IMR-90 (cell line): ENCODE measurements around the gene SHROOM1. TPM values are rescaled to one million over a fixed set of nuclear protein-coding genes. Genes with fewer than 3 reads are reported as not detected.

Experiments
- ATAC-seq: fragments of 200-7000 bp; cut with Tn5 transposase; 2 replicates; pipeline ENCODE4 v1.9.1; 2020; ENCODE audit warnings: low read depth, mild to moderate bottlenecking, moderate library complexity
- BruUV-seq: library from RNA; stranded (reverse); fragments of 400-500 nt; replicated peaks from 2 replicates; lab custom pipeline; 2021; lab: Mats Ljungman, UMichigan
- CTCF ChIA-PET: fragments of 300-600 bp; formaldehyde crosslinking; extraction: SDS; loops from one replicate; lab custom pipeline; 2021; ENCODE audit warnings: antibody characterized with exemption; lab: Yijun Ruan, JAX
- POLR2A ChIA-PET: fragments of 300-600 bp; sonication (Branson Sonifier 250); formaldehyde crosslinking; loops from one replicate; lab custom pipeline; 2022; ENCODE audit warnings: antibody characterized with exemption; ENCODE audit not compliant: unreplicated experiment; lab: Charles Lee
- DNase-seq: peaks from one replicate; pipeline ENCODE4 v3.0.0; 2013
- H2AFZ ChIP-seq: replicated peaks from 2 replicates; pipeline ENCODE3; 2013; ENCODE audit warnings: low read length, mild to moderate bottlenecking; ENCODE audit not compliant: poor library complexity
- H2AK5ac ChIP-seq: 2 replicates; pipeline ENCODE4 v1.6.1; 2013; ENCODE audit warnings: low read depth, low read length, inconsistent platforms
- H2AK9ac ChIP-seq: replicated peaks from 2 replicates; pipeline ENCODE3; 2013; ENCODE audit warnings: mild to moderate bottlenecking, low read depth, low read length, moderate library complexity; ENCODE audit not compliant: poor library complexity
- H2BK120ac ChIP-seq: 2 replicates; pipeline ENCODE4 v1.6.1; 2013; ENCODE audit warnings: low read depth, low read length, inconsistent platforms
- H2BK15ac ChIP-seq: 3 replicates; pipeline ENCODE4 v1.6.1; 2013; ENCODE audit warnings: low read depth, low read length, inconsistent platforms
- H2BK20ac ChIP-seq: 2 replicates; pipeline ENCODE4 v1.6.1; 2013; ENCODE audit warnings: low read depth, mild to moderate bottlenecking, inconsistent platforms, low read length, moderate library complexity
- H2BK5ac ChIP-seq: 2 replicates; pipeline ENCODE4 v1.6.1; 2013; ENCODE audit warnings: mild to moderate bottlenecking, low read depth, low read length, inconsistent platforms; ENCODE audit not compliant: poor library complexity, severe bottlenecking
- H3K14ac ChIP-seq: replicated peaks from 2 replicates; pipeline ENCODE4 v1.6.1; 2013; ENCODE audit warnings: low read depth, low read length, inconsistent platforms
- H3K18ac ChIP-seq: 2 replicates; pipeline ENCODE4 v1.6.1; 2013; ENCODE audit warnings: low read depth, low read length, control low read depth
- H3K23ac ChIP-seq: 2 replicates; pipeline ENCODE4 v1.6.1; 2013; ENCODE audit warnings: low read depth, low read length, inconsistent platforms
- H3K27ac ChIP-seq: 2 replicates; pipeline ENCODE4 v1.5.1; 2013; ENCODE audit warnings: mild to moderate bottlenecking, control low read depth, low read length; ENCODE audit not compliant: insufficient read depth
- H3K27me3 ChIP-seq: 2 replicates; pipeline ENCODE4 v1.6.1; 2013; ENCODE audit warnings: low read length; ENCODE audit not compliant: control insufficient read depth, insufficient read depth
- H3K36me3 ChIP-seq: 2 replicates; pipeline ENCODE4 v1.6.1; 2013; ENCODE audit warnings: low read length, mixed read lengths; ENCODE audit not compliant: control insufficient read depth, insufficient read depth
- H3K4ac ChIP-seq: 2 replicates; pipeline ENCODE4 v1.6.1; 2013; ENCODE audit warnings: low read depth, low read length, inconsistent platforms
- H3K4me1 ChIP-seq: 2 replicates; pipeline ENCODE4 v1.6.1; 2013; ENCODE audit warnings: low read length, mixed read lengths; ENCODE audit not compliant: control insufficient read depth, insufficient read depth
- H3K4me2 ChIP-seq: 2 replicates; pipeline ENCODE4 v1.6.1; 2013; ENCODE audit warnings: low read depth, mild to moderate bottlenecking, control low read depth, low read length, moderate library complexity
- H3K4me3 ChIP-seq: 2 replicates; pipeline ENCODE4 v1.5.1; 2013; ENCODE audit warnings: low read depth, mild to moderate bottlenecking, control low read depth, low read length, moderate library complexity; ENCODE audit not compliant: insufficient read depth
- H3K56ac ChIP-seq: 2 replicates; pipeline ENCODE4 v1.6.1; 2013; ENCODE audit warnings: low read length, inconsistent platforms; ENCODE audit not compliant: insufficient read depth; ENCODE audit errors: extremely low read depth
- H3K79me1 ChIP-seq, 2 experiments: 2 replicates each; pipeline ENCODE4 v1.6.1; 2013; ENCODE audit warnings: low read length in 2 of 2, inconsistent platforms in 1 of 2, low read depth in 1 of 2
- H3K9ac ChIP-seq: 2 replicates; pipeline ENCODE4 v1.6.1; 2013; ENCODE audit warnings: low read depth, low read length, control low read depth
- H3K9me1 ChIP-seq: 2 replicates; pipeline ENCODE4 v1.6.1; 2013; ENCODE audit warnings: low read length, inconsistent platforms; ENCODE audit not compliant: insufficient read depth
- H3K9me3 ChIP-seq: 2 replicates; pipeline ENCODE4 v1.6.1; 2013; ENCODE audit warnings: low read length; ENCODE audit not compliant: control insufficient read depth, insufficient read depth
- H4K20me1 ChIP-seq: 2 replicates; pipeline ENCODE4 v1.6.1; 2013; ENCODE audit warnings: low read length, inconsistent platforms; ENCODE audit not compliant: insufficient read depth
- H4K5ac ChIP-seq: 2 replicates; pipeline ENCODE4 v1.6.1; 2013; ENCODE audit warnings: mild to moderate bottlenecking, low read depth, low read length, control low read depth
- H4K8ac ChIP-seq, 2 experiments: 2 replicates each; pipeline ENCODE4 v1.6.1; 2013; ENCODE audit warnings: low read depth in 2 of 2, low read length in 2 of 2, control low read depth in 1 of 2, inconsistent platforms in 1 of 2
- H4K91ac ChIP-seq: 2 replicates; pipeline ENCODE4 v1.6.1; 2013; ENCODE audit warnings: low read depth, low read length, inconsistent platforms; ENCODE audit not compliant: insufficient read depth
- BHLHE40 ChIP-seq: fragments of 150-350 bp; IDR thresholded peaks from 2 replicates; pipeline ENCODE4 v1.6.1; 2016; ENCODE audit warnings: mild to moderate bottlenecking, low read depth, low read length
- CEBPB ChIP-seq: IDR thresholded peaks from 2 replicates; pipeline ENCODE4 v1.6.1; 2012; ENCODE audit warnings: low read depth, low read length, improper control_type of control experiment
- CTCF ChIP-seq: conservative IDR thresholded peaks from 2 replicates; pipeline ENCODE4 v1.5.1; 2012; ENCODE audit warnings: mild to moderate bottlenecking, low read depth, low read length, improper control_type of control experiment
- ELK1 ChIP-seq: fragments of 150-350 bp; IDR thresholded peaks from 2 replicates; pipeline ENCODE4 v1.6.1; 2016; ENCODE audit warnings: low read depth, mild to moderate bottlenecking, low read length, moderate library complexity, borderline replicate concordance
- FOS ChIP-seq: fragments of 150-350 bp; IDR thresholded peaks from 2 replicates; pipeline ENCODE4 v1.6.1; 2016; ENCODE audit warnings: low read depth, low read length
- MAZ ChIP-seq: IDR thresholded peaks from 2 replicates; pipeline ENCODE4 v1.6.1; 2012; ENCODE audit warnings: low read depth, mild to moderate bottlenecking, low read length, improper control_type of control experiment, moderate library complexity, borderline replicate concordance
- NFE2L2 ChIP-seq: fragments of 150-350 bp; IDR thresholded peaks from 2 replicates; pipeline ENCODE4 v1.6.1; 2016; ENCODE audit warnings: low read depth, mild to moderate bottlenecking, low read length
- POLR2A ChIP-seq: IDR thresholded peaks from 2 replicates; pipeline ENCODE4 v1.6.1; 2012; ENCODE audit warnings: mild to moderate bottlenecking, low read depth, low read length
- RAD21 ChIP-seq: IDR thresholded peaks from 2 replicates; pipeline ENCODE4 v1.6.1; 2012; ENCODE audit warnings: low read length, improper control_type of control experiment
- RCOR1 ChIP-seq: IDR thresholded peaks from 2 replicates; pipeline ENCODE4 v1.6.1; 2012; ENCODE audit warnings: mild to moderate bottlenecking, low read length, improper control_type of control experiment; ENCODE audit not compliant: insufficient replicate concordance
- RFX5 ChIP-seq: IDR thresholded peaks from 2 replicates; pipeline ENCODE4 v1.8.0; 2012; ENCODE audit warnings: low read depth, mild to moderate bottlenecking, low read length, moderate library complexity
- SMC3 ChIP-seq: fragments of 150-350 bp; IDR thresholded peaks from 2 replicates; pipeline ENCODE4 v1.6.1; 2016; ENCODE audit warnings: low read depth, mild to moderate bottlenecking, antibody characterized with exemption, low read length, moderate library complexity
- USF2 ChIP-seq: fragments of 150-350 bp; IDR thresholded peaks from 2 replicates; pipeline ENCODE4 v1.6.1; 2017; ENCODE audit warnings: mild to moderate bottlenecking, antibody characterized with exemption, low read length, low read depth
- WGBS, 2 experiments: methylation state at CpG; one replicate each; pipeline versions ENCODE4 v1.1.5 to v1.1.7; 2013; ENCODE audit warnings: missing lambda C conversion rate in 2 of 2; ENCODE audit not compliant: insufficient read length in 1 of 2; ENCODE audit errors: extremely low coverage in 2 of 2; 5-methylcytosine and 5-hydroxymethylcytosine counted together
- dilution Hi-C: fragments of 300-500 bp; cut with HindIII; formaldehyde crosslinking; loops from one replicate; pipeline ENCODE4 v1.14.3; 2018; ENCODE audit warnings: low sequenced_read_pairs; ENCODE audit not compliant: unreplicated experiment
- in situ Hi-C: fragments of 300-500 bp; cut with MboI; formaldehyde crosslinking; loops from 3 replicates; pipeline ENCODE4 v1.14.3; 2019; ENCODE audit warnings: low sequenced_read_pairs, inconsistent platforms, mixed read lengths
- intact Hi-C: fragments of 100-400 bp; cut with micrococcal nuclease; formaldehyde crosslinking; loops from 2 replicates; pipeline ENCODE4 v1.10.0; 2022
- polyA plus RNA-seq, 3 experiments: library from polyadenylated mRNA; depleted of rRNA; stranded (reverse); fragments of >200 nt; gene quantifications; 2 replicates each; pipeline ENCODE4 v1.2.3, GENCODE V29; 2012; ENCODE audit warnings: low replicate concordance in 1 of 3
- total RNA-seq: library from RNA; depleted of rRNA; stranded (reverse); fragments of >200 nt; gene quantifications from 2 replicates; pipeline ENCODE4 v1.2.3, GENCODE V29; 2012

SHROOM1 gene
- total and polyA plus RNA-seq, 2 of the 4 experiments (the other 2 are of a cell fraction): 1.4 to 6.3 TPM

GRCh38 chr5:132781029-132781428, 49.4 kb downstream of the SHROOM1 start:
- Histone ChIP-seq H3K4me2 (no peak overlapping the region), H2BK15ac (no peak overlapping the region), H3K9ac (no peak overlapping the region), H2BK20ac (no peak overlapping the region), H2AK5ac (no peak overlapping the region), H2AK9ac (no peak overlapping the region), H2BK120ac (peak overlapping the region; percentile 56; the same call in 1 of the 2 replicates), H4K5ac (no peak overlapping the region), H3K56ac (no peak overlapping the region), H3K14ac (no peak overlapping the region), H4K8ac (no peak overlapping the region), H3K36me3 (no peaks in the 10 kb centered on the region), H2BK5ac (no peak overlapping the region), H3K79me1 (peaks cover 0 to 18% of the 10 kb centered on the region in 2 experiments; a peak in 2 of 4 replicates), H3K27me3 (no peaks in the 10 kb centered on the region), H4K91ac (no peak overlapping the region), H3K4me1 (peaks cover 14% of the 10 kb centered on the region), H2AFZ (no peak overlapping the region), H3K9me1 (peaks cover 9% of the 10 kb centered on the region), H3K27ac (no peak overlapping the region), H3K23ac (no peak overlapping the region), H3K18ac (no peak overlapping the region), H4K20me1 (no peaks in the 10 kb centered on the region), H3K4me3 (no peak overlapping the region), H3K4ac (no peak overlapping the region), H3K9me3 (no peaks in the 10 kb centered on the region)
- ATAC-seq: no peak
- DNase-seq: no peak
- CTCF ChIA-PET: interaction anchor here (0.6 kb wide), 1 partner anchor 19 kb away, joined by 3 read pairs; no protein-coding TSS in a partner anchor
- no peak for TF ChIP-seq NFE2L2
- TF ChIP-seq USF2: no peak
- TF ChIP-seq RCOR1: no peak
- no peak for TF ChIP-seq RFX5
- TF ChIP-seq FOS: no peak
- TF ChIP-seq POLR2A: no peak
- no peak for TF ChIP-seq ELK1
- no peak for TF ChIP-seq SMC3
- TF ChIP-seq BHLHE40: no peak
- TF ChIP-seq MAZ: no peak
- no peak for TF ChIP-seq CEBPB
- TF ChIP-seq CTCF: no peak
- TF ChIP-seq RAD21: no peak
- intact Hi-C loops (no loop called here), dilution Hi-C loops (no loop called here), in situ Hi-C loops (no loop called here)
- BruUV-seq: no TSS peak
- POLR2A ChIA-PET: interaction anchor here (1.4 kb wide), 1 partner anchor 86 kb away, joined by 4 read pairs; the partner anchor contains the start of genes GDF9 and UQCRQ
- no CpG with 5 or more reads among the region's 4 CpGs for WGBS, 2 experiments
